Keratinocyte (primary cell): ENCODE measurements around the gene RAB11FIP4.

Experiments
- CTCF ChIP-seq, 3 experiments: IDR thresholded peaks in 1 of 3; conservative IDR thresholded peaks in 1 of 3; optimal IDR thresholded peaks in 1 of 3; 2 replicates in 2 of 3; 3 replicates in 1 of 3; pipeline versions ENCODE3 to v1.5.1; 2011; ENCODE audit warnings: low read length in 3 of 3, mild to moderate bottlenecking in 3 of 3, moderate library complexity in 2 of 3, control low read depth in 1 of 3, inconsistent platforms in 1 of 3; ENCODE audit not compliant: insufficient read depth in 2 of 3; ENCODE audit errors: extremely low read depth in 1 of 3
- EZH2 ChIP-seq: IDR thresholded peaks from one replicate; pipeline ENCODE4 v1.6.1; 2012; ENCODE audit warnings: inconsistent platforms, mild to moderate bottlenecking, low read length, moderate library complexity

DNA sequence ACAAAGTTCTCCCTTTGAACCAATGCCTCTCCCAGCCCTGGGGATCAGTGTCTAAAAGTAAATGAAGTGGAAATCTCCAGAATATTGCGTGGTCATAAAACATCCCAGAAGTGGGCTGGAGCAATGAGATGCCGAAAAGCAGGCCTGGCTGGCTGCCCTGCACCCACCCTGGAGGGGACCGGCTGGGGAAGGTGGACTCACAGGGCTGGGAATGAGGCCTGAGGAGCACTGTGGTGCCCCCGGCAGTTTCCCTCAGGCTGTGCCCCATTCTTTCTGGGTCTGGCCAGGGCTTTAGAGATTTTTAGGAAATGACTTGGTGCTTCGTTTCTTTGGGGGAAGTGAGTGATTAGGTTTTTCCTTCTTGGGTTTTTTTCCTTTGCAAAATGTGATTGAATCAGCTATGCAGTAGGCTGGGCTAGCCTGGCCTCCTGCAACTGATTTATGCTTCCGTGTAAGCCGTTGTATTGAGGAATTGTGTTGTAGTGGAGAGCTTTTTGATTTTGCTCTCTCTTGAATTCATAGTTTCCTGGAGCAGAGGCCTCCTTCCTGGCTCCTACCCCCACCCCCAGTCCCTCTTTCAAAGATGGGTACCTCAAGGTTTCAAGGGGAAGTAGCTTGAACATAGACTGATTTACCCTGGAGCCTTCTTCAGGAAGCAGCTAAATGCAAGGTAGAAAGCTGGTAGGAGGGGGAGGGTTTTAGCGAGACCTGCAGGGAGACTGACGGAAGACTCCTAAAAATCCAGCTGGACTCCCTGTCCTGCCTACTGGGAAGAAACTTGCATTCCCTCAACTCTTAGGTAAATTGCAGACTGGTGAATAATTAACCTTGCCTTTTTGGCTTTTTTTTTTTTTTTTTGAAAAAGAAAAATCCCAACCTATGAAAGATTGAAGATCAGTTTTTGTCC lies 170.2 kb downstream of the RAB11FIP4 start:
- no peak for TF ChIP-seq CTCF (optimal IDR thresholded peaks at IDR 0.05 in 1 of 3, IDR thresholded peaks at IDR 0.05 in 1 of 3, conservative IDR thresholded peaks at IDR 0.05 in 1 of 3; ENCODE audit: extremely low read depth in 1 of 3, insufficient read depth in 2 of 3, low read length in 3 of 3)
- TF ChIP-seq EZH2: no peak
